Measurements from ENCODE around the gene PPP1R1A.

Gene PPP1R1A

DNA sequence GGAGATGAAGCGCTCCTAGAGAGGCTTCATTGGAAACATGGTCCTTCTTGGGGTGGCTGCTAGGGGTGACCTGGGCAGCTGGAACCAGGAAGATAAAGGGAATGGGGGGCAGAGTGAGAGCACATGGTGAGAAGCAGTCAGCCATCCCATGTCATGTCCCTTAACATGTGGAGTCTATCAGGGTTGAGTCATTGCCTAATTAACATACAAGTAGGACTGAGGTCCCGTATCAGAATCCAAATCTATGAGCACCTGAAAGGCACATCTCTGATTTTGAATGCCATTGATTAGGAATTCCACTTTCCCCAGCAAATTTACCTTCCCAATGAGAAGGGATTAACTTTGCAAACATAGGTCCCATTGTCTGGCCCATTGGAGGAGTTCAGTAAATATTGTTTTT is 20.3 kb upstream of the PPP1R1A start:
- TF ChIP-seq CREB1 (IDR thresholded peaks at IDR 0.05; ENCODE audit: low read depth) (no peak), NFIC (IDR thresholded peaks at IDR 0.05) (no peak), TEAD4 (IDR thresholded peaks at IDR 0.05) (no peak), CEBPB (IDR thresholded peaks at IDR 0.05) (no peak), TAF1 (IDR thresholded peaks at IDR 0.05; ENCODE audit: low read depth) (no peak), TCF12 (IDR thresholded peaks at IDR 0.05; ENCODE audit: low read depth) (no peak), ZBTB7A (IDR thresholded peaks at IDR 0.05; ENCODE audit: low read depth) (no peak), EGR1 (IDR thresholded peaks at IDR 0.05) (no peak), EP300 (IDR thresholded peaks at IDR 0.05; ENCODE audit: borderline replicate concordance) (no peak), RAD21 (IDR thresholded peaks at IDR 0.05; ENCODE audit: low read depth) (no peak), YY1 (IDR thresholded peaks at IDR 0.05; ENCODE audit: low read depth) (no peak), FOXM1 (IDR thresholded peaks at IDR 0.05; ENCODE audit: borderline replicate concordance, low read depth) (no peak)
- TF ChIP-seq, protein P1, sequence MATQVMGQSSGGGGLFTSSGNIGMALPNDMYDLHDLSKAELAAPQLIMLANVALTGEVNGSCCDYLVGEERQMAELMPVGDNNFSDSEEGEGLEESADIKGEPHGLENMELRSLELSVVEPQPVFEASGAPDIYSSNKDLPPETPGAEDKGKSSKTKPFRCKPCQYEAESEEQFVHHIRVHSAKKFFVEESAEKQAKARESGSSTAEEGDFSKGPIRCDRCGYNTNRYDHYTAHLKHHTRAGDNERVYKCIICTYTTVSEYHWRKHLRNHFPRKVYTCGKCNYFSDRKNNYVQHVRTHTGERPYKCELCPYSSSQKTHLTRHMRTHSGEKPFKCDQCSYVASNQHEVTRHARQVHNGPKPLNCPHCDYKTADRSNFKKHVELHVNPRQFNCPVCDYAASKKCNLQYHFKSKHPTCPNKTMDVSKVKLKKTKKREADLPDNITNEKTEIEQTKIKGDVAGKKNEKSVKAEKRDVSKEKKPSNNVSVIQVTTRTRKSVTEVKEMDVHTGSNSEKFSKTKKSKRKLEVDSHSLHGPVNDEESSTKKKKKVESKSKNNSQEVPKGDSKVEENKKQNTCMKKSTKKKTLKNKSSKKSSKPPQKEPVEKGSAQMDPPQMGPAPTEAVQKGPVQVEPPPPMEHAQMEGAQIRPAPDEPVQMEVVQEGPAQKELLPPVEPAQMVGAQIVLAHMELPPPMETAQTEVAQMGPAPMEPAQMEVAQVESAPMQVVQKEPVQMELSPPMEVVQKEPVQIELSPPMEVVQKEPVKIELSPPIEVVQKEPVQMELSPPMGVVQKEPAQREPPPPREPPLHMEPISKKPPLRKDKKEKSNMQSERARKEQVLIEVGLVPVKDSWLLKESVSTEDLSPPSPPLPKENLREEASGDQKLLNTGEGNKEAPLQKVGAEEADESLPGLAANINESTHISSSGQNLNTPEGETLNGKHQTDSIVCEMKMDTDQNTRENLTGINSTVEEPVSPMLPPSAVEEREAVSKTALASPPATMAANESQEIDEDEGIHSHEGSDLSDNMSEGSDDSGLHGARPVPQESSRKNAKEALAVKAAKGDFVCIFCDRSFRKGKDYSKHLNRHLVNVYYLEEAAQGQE (IDR thresholded peaks at IDR 0.05; ENCODE audit: low read depth): no peak
- TF ChIP-seq, protein P2, sequence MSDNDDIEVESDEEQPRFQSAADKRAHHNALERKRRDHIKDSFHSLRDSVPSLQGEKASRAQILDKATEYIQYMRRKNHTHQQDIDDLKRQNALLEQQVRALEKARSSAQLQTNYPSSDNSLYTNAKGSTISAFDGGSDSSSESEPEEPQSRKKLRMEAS (IDR thresholded peaks at IDR 0.05): no peak
- TF ChIP-seq, protein P3, sequence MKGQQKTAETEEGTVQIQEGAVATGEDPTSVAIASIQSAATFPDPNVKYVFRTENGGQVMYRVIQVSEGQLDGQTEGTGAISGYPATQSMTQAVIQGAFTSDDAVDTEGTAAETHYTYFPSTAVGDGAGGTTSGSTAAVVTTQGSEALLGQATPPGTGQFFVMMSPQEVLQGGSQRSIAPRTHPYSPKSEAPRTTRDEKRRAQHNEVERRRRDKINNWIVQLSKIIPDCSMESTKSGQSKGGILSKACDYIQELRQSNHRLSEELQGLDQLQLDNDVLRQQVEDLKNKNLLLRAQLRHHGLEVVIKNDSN (IDR thresholded peaks at IDR 0.05): no peak

DNA sequence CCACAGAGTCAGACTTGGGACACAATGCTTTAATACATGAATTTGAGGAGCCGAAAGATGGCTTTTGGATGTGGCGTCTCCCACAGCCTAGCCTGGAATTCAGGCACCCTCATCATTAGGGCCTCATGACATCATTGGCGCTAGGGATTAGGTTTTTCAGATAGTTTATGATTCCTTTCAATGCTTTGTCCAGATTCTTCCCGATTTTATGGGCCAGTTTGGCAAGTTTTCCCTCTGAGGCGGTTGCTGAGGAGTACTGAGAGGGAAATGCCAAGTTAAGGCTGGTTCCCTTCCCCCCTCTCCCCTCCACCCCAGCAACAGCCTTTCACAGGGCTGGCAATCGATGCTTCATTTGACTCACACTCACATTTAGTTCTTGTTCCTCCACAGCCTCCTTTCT is 19.7 kb upstream of the PPP1R1A start:
- no peak for TF ChIP-seq CEBPB (IDR thresholded peaks at IDR 0.05)
- TF ChIP-seq FOXM1 (IDR thresholded peaks at IDR 0.05; ENCODE audit: borderline replicate concordance, low read depth): no peak
- TF ChIP-seq TEAD4 (IDR thresholded peaks at IDR 0.05): no peak
- TF ChIP-seq, protein P2 (IDR thresholded peaks at IDR 0.05): no peak
- TF ChIP-seq CREB1 (IDR thresholded peaks at IDR 0.05; ENCODE audit: low read depth): no peak
- no peak for TF ChIP-seq TAF1 (IDR thresholded peaks at IDR 0.05; ENCODE audit: low read depth)
- no peak for TF ChIP-seq EP300 (IDR thresholded peaks at IDR 0.05; ENCODE audit: borderline replicate concordance)
- TF ChIP-seq ZBTB7A (IDR thresholded peaks at IDR 0.05; ENCODE audit: low read depth): no peak
- no peak for TF ChIP-seq YY1 (IDR thresholded peaks at IDR 0.05; ENCODE audit: low read depth)

GRCh38 chr12:54606556-54606955 is 18.1 kb upstream of the PPP1R1A start:
- TF ChIP-seq EP300 (IDR thresholded peaks at IDR 0.05; ENCODE audit: borderline replicate concordance): no peak
- no peak for TF ChIP-seq CREB1 (IDR thresholded peaks at IDR 0.05; ENCODE audit: low read depth)
- TF ChIP-seq NFIC (IDR thresholded peaks at IDR 0.05): no peak
- TF ChIP-seq ZBTB7A (IDR thresholded peaks at IDR 0.05; ENCODE audit: low read depth): no peak

GRCh38 chr12:54605138-54605970 is 16.9 kb upstream of the PPP1R1A start:
- no peak for TF ChIP-seq EP300 (IDR thresholded peaks at IDR 0.05; ENCODE audit: borderline replicate concordance)
- TF ChIP-seq, protein P2 (IDR thresholded peaks at IDR 0.05): no peak
- TF ChIP-seq TCF12 (IDR thresholded peaks at IDR 0.05; ENCODE audit: low read depth): no peak
- TF ChIP-seq TAF1 (IDR thresholded peaks at IDR 0.05; ENCODE audit: low read depth): no peak
- TF ChIP-seq RAD21 (IDR thresholded peaks at IDR 0.05; ENCODE audit: low read depth): no peak
- no peak for TF ChIP-seq YY1 (IDR thresholded peaks at IDR 0.05; ENCODE audit: low read depth)
- no peak for TF ChIP-seq FOXM1 (IDR thresholded peaks at IDR 0.05; ENCODE audit: borderline replicate concordance, low read depth)
- TF ChIP-seq CEBPB (IDR thresholded peaks at IDR 0.05): no peak
- TF ChIP-seq EGR1 (IDR thresholded peaks at IDR 0.05): no peak
- TF ChIP-seq ZBTB7A (IDR thresholded peaks at IDR 0.05; ENCODE audit: low read depth): no peak
- TF ChIP-seq CREB1 (IDR thresholded peaks at IDR 0.05; ENCODE audit: low read depth): no peak
- TF ChIP-seq, protein P1 (IDR thresholded peaks at IDR 0.05; ENCODE audit: low read depth): no peak
- no peak for TF ChIP-seq NFIC (IDR thresholded peaks at IDR 0.05)

- TF ChIP-seq EGR1 (IDR thresholded peaks at IDR 0.05) (no peak), RAD21 (IDR thresholded peaks at IDR 0.05; ENCODE audit: low read depth) (no peak), CREB1 (IDR thresholded peaks at IDR 0.05; ENCODE audit: low read depth) (no peak), CEBPB (IDR thresholded peaks at IDR 0.05) (no peak), FOXM1 (IDR thresholded peaks at IDR 0.05; ENCODE audit: borderline replicate concordance, low read depth) (no peak), EP300 (IDR thresholded peaks at IDR 0.05; ENCODE audit: borderline replicate concordance) (no peak), YY1 (IDR thresholded peaks at IDR 0.05; ENCODE audit: low read depth) (no peak), NFIC (IDR thresholded peaks at IDR 0.05) (no peak)
- TF ChIP-seq, protein P3 (IDR thresholded peaks at IDR 0.05): no peak
- TF ChIP-seq, protein P2 (IDR thresholded peaks at IDR 0.05): no peak
Measured at GRCh38 chr12:54604436-54604835, 16.0 kb upstream of the PPP1R1A start.
